ENCODE data around the gene CDH4.

The CDH4 gene

GRCh38 chr20:61749406-61750075 lies 497.5 kb downstream of the CDH4 start:
- DNase-seq: no peak

GRCh38 chr20:61750093-61750492 lies 498.0 kb downstream of the CDH4 start:
- no peak for DNase-seq

GRCh38 chr20:61752576-61752975 lies 500.5 kb downstream of the CDH4 start:
- no peak for DNase-seq

- no peak for DNase-seq
Measured at GRCh38 chr20:61753316-61753942, 501.4 kb downstream of the CDH4 start.

- DNase-seq: no peak
Measured at GRCh38 chr20:61753987-61754956, 502.2 kb downstream of the CDH4 start.

- no peak for DNase-seq
Measured at GRCh38 chr20:61754976-61755778, 503.1 kb downstream of the CDH4 start.

- no peak for DNase-seq
Measured at GRCh38 chr20:61755971-61756845, 504.1 kb downstream of the CDH4 start.

GRCh38 chr20:61756966-61757677 lies 505.1 kb downstream of the CDH4 start:
- DNase-seq: no peak

GRCh38 chr20:61757678-61758563 lies 505.9 kb downstream of the CDH4 start:
- no peak for DNase-seq

GRCh38 chr20:61758564-61759200 lies 506.6 kb downstream of the CDH4 start:
- no peak for DNase-seq

- no peak for DNase-seq
Measured at GRCh38 chr20:61759286-61760065, 507.4 kb downstream of the CDH4 start.

- DNase-seq: no peak
Measured at GRCh38 chr20:61760321-61760720, 508.3 kb downstream of the CDH4 start.

- no peak for DNase-seq
Measured at GRCh38 chr20:61760731-61761130, 508.7 kb downstream of the CDH4 start.

- no peak for DNase-seq
Measured at GRCh38 chr20:61761453-61762166, 509.5 kb downstream of the CDH4 start.

- DNase-seq: no peak
Measured at GRCh38 chr20:61762167-61762710, 510.2 kb downstream of the CDH4 start.

GRCh38 chr20:61762886-61763739 lies 511.1 kb downstream of the CDH4 start:
- no peak for DNase-seq

Measured in KG1 (cell line).